SK-N-MC (cell line): ENCODE results near the gene RPS6KA3.

Experiments
- EZH2 ChIP-seq: fragments of 200-600 bp; sonication (generic); IDR thresholded peaks from one replicate; pipeline ENCODE4 v1.6.1; 2017; ENCODE audit warnings: antibody characterized with exemption
- POLR2AphosphoS5 ChIP-seq: IDR thresholded peaks from 2 replicates; pipeline ENCODE4 v1.6.1; 2012; ENCODE audit warnings: mild to moderate bottlenecking, low read depth, low read length, borderline replicate concordance

DNA sequence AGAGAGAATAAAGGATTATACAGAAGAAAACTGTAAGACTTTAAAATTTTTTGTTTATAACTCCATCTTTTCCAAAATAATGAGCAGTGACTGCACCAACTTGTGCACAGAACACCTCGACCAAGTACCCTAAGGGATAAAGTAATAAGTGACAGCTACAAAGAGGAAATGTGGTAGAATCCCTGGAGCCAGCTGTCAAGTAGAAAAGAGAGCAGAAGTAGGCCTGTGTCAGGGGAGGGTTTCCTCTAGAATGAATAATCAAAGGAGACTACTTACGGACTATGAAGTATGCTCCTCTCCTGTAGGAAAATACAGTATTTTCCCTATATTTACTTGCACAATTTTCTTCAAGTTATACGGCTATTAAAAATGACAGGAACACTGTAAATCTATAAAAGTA lies 126.3 kb downstream of the RPS6KA3 start:
- no peak for TF ChIP-seq EZH2
- TF ChIP-seq POLR2AphosphoS5 = no peak
